NCI-H526 treated with DMSO at 0.1 percent for 48 hours (cell line): ENCODE results near the gene ALDH1B1.
A peak's percentile ranks its signal among the peaks of the same experiment; 100 is the strongest.
"Not testable (repeated sequence)": the region's sequence is repeated elsewhere in the genome, so short reads cannot be mapped to it uniquely, and the experiment has no call there.

Experiments
- DNase-seq: peaks from one replicate; lab custom pipeline; 2025; lab: John Stamatoyannopoulos, UW

Gene ALDH1B1

GRCh38 chr9:38387066-38387465 lies 5.4 kb upstream of the ALDH1B1 start:
- DNase-seq = no peak

GRCh38 chr9:38387751-38388150 lies 4.8 kb upstream of the ALDH1B1 start:
- DNase-seq = no peak

DNA sequence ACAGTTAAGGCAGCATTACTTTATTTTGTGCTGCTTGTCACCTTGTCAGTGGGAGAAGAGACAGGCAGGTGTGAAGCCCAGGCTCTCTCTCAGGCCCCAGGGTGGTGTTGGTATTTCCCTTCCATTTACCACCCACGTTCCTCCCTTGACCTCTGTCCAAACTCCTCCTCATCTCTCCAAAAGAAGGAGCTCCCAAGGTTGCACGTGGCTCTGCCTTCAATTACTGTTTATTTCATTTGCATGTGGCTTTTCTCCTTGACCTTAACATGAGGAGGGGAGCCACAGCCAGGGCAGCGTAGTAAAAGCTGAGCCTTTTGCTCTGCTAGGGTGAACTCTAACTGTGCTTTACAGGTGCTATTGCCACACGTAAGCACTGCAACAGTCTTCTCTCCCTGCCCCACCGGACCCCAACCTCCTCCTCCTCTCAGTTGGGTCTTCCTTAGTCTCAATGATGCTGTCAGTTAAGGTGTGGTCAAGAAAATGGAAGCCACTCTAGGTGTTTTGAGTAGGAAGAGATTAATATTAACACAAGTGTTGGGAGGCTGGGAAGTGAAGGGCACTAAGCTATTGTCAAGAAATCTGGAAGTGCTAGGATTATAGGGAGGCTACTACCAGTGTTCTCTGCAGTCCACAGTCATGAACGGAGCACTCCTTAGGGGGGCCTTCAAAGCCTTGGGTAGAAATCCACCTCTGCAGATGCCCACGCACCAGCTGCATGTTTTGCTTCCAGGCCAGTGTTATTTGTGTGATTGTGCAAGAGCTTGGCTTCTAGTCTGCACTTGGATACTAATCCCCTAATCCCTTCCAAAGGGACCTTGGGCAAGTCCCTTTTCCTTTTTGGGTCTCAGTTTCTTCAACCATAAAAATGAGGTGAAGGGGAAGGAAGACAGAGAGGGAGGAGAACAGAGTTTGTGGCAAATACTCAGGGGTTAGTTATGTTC lies 3.9 kb upstream of the ALDH1B1 start:
- DNase-seq = no peak

DNA sequence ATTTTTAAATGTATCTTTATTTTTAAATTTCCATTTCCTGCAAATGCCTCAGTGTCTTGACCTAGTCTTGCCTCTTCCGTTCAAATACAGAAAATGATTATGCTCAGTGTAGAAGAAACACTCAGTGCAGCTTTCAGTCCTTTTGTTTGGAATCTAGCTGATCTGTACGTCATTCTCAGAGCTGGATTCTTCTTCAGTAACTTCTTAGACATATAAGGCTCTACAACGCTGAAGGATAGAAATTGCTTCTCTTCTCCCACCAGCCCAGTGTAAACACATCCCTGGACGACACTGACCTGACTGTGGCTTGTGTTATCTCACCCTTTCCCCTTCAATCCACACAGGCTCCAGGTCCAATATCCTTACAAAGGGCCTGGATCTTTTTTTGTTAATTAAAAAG lies 3.2 kb upstream of the ALDH1B1 start:
- DNase-seq = no peak

- no peak for DNase-seq
These were observed 2.1 kb upstream of the ALDH1B1 start for GRCh38 chr9:38390442-38390841.

GRCh38 chr9:38390851-38391250 lies 1.7 kb upstream of the ALDH1B1 start:
- DNase-seq = no peak

DNA sequence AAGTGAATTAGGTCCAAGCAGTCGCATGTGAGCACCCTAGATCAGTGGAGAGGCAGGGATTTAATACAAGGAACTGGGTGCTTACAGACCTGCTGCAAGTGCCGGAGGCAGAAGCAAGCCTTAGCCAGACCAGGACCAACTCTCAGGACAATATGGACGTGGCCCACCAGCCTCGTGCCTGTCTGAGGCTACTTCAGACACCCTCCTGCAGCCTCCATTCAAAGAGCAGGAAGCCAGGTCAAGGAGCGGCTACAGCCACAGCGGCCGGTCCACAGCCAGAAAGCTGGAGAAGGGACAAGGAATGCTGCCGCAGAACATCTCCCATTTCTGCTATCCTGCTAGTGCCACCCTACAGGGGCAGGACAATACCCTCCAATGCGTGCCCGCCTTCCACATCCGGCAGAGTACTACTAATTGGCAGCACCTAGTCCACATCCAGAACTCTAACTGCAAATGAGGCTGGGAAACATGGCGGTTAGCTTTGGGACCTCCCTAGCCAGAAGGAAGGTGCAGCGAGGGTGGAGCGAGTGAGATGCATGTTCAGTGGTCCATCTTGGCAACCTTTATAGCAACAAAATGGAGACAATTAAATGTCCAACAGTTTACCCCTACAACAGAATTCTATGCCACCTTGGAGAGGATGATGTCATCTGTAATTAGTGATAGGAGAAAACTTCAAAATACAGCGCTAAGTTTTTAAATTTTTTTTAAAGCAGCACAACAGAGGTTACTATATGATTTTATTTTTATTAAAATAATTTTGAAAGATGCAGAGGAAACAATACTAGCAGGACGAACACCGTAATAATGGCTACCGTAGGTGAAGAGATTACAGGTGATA lies 1.0 kb upstream of the ALDH1B1 start:
- DNase-seq = no peak

- DNase-seq = no peak
These were observed 760 bp downstream of the ALDH1B1 start for GRCh38 chr9:38393128-38393796.

- no peak for DNase-seq
These were observed 1.9 kb downstream of the ALDH1B1 start for GRCh38 chr9:38394416-38394815.

DNA sequence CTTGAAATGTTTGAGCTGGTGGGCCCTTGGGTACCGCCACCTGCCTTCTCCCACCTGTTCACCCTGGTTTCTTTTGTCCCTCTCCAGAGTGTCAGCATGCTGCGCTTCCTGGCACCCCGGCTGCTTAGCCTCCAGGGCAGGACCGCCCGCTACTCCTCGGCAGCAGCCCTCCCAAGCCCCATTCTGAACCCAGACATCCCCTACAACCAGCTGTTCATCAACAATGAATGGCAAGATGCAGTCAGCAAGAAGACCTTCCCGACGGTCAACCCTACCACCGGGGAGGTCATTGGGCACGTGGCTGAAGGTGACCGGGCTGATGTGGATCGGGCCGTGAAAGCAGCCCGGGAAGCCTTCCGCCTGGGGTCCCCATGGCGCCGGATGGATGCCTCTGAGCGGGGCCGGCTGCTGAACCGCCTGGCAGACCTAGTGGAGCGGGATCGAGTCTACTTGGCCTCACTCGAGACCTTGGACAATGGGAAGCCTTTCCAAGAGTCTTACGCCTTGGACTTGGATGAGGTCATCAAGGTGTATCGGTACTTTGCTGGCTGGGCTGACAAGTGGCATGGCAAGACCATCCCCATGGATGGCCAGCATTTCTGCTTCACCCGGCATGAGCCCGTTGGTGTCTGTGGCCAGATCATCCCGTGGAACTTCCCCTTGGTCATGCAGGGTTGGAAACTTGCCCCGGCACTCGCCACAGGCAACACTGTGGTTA lies 3.3 kb downstream of the ALDH1B1 start:
- DNase-seq = no peak

DNA sequence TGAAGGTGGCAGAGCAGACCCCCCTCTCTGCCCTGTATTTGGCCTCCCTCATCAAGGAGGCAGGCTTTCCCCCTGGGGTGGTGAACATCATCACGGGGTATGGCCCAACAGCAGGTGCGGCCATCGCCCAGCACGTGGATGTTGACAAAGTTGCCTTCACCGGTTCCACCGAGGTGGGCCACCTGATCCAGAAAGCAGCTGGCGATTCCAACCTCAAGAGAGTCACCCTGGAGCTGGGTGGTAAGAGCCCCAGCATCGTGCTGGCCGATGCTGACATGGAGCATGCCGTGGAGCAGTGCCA lies 3.8 kb downstream of the ALDH1B1 start:
- no peak for DNase-seq

DNA sequence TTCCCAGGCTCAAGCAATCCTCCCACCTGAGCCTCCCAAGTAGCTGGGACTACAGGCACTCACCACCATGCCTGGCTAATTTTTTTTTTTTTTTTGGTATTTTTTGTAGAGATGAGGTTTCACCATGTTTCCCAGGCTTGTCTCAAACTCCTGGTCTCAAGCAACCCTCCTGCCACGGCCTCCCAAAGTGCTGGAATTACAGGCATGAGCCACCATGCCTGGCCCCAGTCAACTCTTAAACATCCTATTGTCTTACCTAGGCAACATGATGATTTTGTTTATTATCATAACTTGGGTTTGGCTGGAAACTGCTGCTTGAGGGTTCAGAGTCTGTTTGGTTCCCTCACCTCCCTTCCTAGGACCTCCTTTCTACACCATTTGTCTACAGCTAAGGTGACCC lies 6.7 kb downstream of the ALDH1B1 start:
- not testable (repeated sequence) for DNase-seq

DNA sequence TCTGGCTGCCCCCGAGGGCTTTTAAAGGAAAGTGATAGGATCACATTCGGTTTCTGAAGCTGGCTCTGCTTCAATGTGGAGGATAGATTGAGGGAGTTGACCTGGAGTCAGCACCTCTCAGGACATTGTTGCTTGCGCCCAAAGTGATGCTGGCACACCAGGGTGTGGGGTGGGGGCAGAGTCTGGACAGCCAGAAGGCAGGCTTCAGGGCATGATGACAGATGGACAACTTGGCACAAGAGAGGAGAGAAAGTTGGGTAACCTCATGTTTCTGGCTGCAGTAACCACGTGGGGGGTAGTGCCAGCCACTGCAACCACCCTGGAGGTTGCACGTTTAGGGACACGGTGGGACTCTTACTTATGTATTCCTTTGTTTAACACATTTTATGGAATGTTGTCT lies 9.5 kb downstream of the ALDH1B1 start:
- DNase-seq = no peak

GRCh38 chr9:38404314-38404713 lies 11.8 kb downstream of the ALDH1B1 start:
- no peak for DNase-seq

- DNase-seq = no peak
These were observed 13.3 kb downstream of the ALDH1B1 start for GRCh38 chr9:38405785-38406184.

GRCh38 chr9:38406476-38407186 lies 14.1 kb downstream of the ALDH1B1 start:
- DNase-seq = no peak

- DNase-seq = peak; percentile 53
These were observed 16.2 kb downstream of the ALDH1B1 start for GRCh38 chr9:38408719-38409118.

GRCh38 chr9:38412751-38413150 lies 20.2 kb downstream of the ALDH1B1 start:
- no peak for DNase-seq

DNA sequence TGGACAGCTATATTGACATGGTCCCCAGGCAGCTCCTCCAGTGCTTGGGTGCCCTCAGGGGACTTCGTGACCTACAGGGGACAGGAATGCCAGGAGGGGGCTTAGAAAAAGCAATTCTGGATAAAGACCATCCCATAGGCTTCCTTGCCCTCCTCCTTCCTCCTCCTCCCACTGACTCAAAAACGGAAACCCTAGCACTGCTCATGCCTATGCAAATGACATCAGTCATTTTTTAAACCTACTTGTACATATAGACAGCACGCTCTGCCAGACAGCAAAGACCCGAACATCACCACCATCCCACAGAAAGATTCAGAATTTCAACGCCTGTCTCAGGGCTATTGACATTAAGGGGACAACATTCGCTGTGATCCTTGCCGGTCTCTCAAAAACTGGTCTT lies 20.8 kb downstream of the ALDH1B1 start:
- peak; percentile 53 for DNase-seq

DNA sequence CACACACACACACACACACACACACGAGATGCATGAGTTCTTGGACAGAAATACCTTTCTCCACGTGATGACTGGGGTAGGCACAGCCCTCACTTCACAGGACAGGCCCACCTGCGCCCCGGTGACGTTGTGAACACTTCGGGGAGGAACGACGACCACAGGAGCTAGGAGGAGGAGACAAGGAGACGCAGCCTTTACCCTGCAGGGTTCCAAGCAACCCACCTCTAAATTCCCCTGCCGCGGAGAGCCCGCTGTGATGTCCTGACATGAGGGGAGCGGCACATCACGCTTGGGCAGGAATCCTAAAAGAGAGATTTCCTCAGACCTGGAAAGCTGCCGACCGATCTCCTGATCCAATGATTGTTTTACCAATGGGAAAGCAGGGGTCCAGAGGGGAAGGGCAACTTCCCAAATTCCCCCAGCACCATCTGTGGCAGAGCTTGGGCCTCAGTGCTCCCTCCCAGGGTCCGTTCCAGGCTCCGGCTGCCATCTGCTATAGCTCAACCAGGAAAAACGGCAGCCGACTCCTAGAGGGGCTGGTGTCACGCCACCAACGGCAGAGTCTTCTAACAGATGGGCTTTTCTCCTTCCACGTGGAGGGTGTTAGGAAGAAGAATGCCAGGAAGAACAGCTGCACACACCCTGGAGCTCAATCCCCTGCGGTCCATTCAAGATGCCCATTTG lies 21.7 kb downstream of the ALDH1B1 start:
- DNase-seq = peak; percentile 35

- DNase-seq = no peak
These were observed 23.4 kb downstream of the ALDH1B1 start for GRCh38 chr9:38415856-38416255.
